SK-N-MC (cell line): ENCODE measurements around the gene ABAT.

ENCODE experiments used
- EZH2 ChIP-seq: fragments of 200-600 bp; sonication (generic); IDR thresholded peaks from one replicate; pipeline ENCODE4 v1.6.1; 2017; ENCODE audit warnings: antibody characterized with exemption
- POLR2AphosphoS5 ChIP-seq: IDR thresholded peaks from 2 replicates; pipeline ENCODE4 v1.6.1; 2012; ENCODE audit warnings: mild to moderate bottlenecking, low read depth, low read length, borderline replicate concordance

DNA sequence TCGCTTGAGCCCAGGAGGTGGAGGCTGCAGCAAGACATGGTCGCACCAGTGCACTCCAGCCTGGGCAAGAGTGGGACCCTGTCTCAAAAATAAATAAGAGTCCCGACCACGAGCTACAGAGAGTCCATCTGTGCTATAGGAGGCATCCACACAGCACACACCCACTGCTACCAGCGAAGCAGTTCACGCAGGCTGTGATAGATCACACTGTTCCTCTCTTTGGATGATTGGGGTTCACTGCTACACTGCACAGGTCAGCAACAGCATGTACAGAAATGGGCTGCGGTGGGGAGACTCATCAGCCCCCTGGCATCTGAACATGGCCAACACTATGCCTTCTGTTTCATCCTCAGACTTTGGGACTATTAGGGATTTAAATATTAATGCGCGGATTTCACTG lies 157.0 kb downstream of the ABAT start:
- TF ChIP-seq EZH2 (no peak), POLR2AphosphoS5 (no peak)
